GM19463 (cell line): Measurements from ENCODE around the gene MCOLN2.
"Not testable (repeated sequence)": the region's sequence is repeated elsewhere in the genome, so short reads cannot be mapped to it uniquely, and the experiment has no call there.

Source experiments
- ATAC-seq: cut with Tn5 transposase; IDR thresholded peaks from one replicate; pipeline ENCODE4 v1.9.1; 2021; ENCODE audit warnings: mild to moderate bottlenecking, moderate library complexity; ENCODE audit not compliant: unreplicated experiment

Gene MCOLN2

DNA sequence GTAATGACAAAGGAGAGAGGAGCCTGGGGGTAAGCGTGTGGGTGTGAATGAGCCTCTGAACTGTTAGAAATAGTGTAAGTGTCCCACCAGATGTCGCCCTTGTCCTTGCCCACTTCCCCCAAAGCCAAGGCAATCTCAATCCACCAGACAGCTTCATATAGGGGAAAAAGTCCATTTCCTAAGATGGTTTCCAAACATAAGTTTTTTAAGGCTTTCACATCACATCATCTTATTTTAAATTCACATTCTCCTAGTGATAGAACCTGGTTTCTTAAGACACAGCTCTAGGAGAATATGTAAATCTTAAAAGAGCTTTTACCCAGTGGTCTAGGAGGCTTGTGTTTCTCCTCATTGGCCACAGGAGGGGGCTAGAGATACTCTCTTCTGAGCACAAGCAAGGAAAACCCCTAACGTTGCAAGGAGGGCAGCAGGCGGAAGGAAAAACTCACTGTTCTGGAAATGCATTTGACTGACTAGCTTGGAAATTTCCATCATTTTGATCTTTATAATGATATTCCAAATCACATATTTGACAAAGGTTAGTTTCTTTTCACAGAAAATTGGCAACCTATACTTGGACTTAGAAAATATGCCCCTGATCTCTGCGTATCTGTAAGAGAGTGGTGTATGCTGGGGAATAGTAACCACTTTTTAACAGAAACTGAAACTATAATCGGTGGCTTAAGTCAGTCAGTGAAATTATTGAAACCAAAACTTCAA is 52.0 kb downstream of the MCOLN2 start:
- ATAC-seq, result peak; percentile 74

DNA sequence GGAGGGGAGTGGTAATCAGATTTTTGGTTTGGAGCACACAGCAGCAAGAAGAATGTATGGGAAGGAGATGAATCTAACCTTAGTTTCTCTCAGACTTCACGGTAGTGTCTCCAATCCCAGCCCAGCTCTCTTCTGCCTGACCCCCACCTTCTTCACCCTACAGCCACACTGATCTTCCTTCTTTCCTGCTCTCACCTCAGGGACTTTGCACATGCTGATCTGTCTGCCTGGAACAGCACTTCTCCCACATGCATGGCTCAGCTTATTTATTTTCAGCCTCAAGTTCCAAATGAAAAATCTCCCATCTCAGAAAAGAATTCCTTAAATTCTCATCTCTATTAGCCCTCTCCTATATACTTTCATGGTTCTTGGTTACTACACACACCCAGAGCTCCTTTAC is 55.1 kb downstream of the MCOLN2 start:
- ATAC-seq, result no peak

DNA sequence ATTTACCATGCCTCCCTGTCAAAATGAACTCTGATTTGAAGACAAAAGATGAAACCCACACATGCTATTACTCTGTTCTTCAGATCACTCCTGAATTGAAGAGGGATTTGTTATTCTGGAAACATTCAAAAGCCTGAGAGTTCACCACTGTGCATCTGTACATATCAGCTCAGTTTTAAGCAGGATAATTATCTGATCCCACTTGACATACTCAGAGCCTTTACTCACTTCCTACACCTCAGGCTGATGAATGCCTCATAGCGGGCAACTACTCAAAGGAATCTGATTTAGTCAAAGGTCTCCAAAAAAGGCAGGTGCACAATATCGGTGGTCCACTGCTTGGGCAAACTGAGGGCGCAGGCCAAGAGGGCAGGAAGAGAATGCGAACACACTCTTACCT is 56.4 kb downstream of the MCOLN2 start:
- ATAC-seq, result no peak

DNA sequence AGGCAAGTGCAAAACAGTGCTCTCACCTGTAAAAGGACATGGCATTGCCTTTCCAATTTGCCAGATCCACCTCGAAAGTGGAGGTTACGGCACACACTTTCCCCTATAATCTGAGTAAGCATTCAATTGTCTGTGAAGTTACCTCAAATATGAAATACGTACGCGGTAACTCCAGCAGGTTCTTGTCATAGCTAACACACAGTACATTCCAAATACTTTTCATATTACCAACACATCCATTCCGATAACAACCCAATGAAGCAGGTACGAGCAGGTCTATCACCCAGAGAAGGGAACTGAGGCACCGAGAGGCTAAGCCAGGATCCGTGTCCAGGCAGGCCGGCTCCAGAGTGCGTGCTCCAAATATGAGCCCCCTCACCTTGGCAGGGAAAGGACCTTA is 57.2 kb downstream of the MCOLN2 start:
- no peak for ATAC-seq

DNA sequence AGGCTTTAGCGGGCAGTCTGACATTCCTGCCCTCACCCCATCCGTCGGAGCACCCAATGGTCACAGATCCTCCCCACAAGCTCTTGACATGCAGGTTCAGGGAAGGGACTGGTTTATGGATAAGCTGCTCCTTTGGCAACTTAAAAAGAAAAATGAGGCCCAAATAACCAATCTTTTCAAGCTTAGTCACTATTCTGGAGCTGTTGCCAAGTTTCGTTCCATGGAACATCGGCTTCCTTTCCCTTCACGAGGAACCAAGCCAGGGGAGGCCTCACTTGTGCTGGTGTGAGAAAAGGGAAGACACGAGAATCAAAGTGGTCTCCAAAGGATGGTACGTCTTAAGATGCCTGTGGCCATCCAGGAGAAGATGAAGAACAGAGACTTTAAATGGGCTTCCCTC is 57.8 kb downstream of the MCOLN2 start:
- ATAC-seq, result no peak

DNA sequence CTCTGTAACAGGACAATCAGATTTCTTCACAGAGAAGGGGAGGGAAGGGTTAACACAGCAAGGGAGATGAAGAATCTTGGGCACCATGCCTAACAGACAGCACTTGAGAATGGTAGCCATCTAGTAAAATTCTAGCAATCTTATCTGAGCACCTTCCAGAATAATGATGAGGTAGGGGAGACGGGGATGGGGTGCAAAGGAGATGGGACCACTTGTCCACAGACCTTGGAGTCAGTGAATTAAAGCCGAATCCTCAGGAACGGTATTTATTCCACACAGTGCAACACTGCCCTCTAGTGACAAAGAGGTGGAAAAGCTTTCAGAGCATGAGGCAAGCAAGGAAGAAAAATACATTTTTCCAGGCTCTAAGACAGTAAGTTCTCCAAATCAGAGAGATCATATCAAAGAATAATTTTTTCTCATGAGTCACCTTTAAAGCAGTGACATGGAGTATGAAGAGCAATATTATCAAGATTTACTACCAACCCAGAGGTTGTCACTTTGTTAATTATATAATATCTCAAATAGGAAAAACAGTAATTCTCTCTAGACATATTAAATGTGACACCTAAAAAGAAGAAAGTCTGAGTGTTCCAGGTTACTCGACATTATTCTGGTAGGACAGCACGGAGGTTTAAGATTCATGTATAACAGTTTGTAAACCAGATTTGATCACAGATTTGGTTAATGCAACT is 60.6 kb downstream of the MCOLN2 start:
- no peak for ATAC-seq

DNA sequence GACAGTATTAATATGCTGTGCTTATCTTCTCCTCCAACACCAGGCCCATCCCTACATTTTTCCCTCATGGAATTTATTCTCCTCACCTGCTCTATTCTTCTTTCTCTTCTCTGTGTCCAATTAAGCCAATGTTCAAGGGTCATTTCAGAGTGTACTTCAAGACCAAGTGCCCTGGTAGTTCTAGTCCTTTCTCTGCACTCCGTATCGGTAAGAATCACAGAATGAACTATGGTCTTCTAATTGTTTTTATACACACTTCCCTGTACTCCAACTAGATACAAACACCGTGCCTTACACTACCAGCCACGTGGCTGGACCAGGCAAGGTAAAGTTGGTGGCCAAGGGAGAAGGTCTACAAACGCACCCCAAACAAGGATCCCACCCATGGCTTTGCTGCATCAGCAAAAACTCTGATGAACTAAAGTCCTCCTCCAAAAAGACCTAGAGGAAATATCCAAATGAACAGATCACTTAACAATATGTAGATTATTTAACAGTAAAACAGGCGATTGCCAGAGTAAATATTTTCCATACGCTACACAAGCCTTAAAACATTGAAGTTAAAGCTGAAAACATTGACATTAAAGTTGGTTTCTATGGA is 63.8 kb downstream of the MCOLN2 start:
- ATAC-seq, result no peak

DNA sequence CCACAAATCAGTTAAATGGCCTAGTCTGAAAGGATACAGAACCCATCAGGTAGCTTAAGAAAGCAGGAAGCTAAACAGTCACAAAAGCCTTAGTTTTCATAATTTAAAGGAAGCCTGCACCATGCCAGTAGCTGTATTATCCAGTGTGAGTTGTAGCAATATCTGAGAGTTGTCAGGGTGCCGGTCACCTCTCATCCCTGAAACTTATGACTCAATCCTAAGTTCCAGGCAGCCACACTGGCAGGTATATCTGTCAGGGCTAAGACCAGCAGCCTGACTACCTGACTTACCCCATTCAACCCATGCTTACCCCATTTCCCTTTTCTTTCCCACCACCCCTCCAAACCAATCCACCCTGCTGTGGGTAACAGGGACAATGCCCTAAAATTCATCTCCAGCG is 66.1 kb downstream of the MCOLN2 start:
- ATAC-seq, result no peak

DNA sequence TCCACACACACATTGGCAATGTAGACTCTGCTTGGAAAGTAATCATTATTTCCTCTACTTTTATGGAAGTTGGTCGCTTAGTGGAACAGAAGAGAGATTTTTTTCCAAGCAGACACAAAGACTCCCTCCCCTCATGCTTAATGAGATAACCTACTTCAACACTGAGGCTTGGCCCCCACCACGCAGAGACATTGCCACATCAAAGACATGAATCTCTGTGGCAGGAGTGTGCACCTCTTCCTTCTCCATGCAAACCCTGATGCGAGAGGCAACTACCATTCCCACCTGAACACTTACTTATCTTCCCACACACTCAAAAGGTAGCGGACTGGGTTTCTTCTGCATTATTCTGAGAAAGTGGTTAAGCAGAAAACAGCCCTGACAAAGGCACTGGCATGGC is 66.6 kb downstream of the MCOLN2 start:
- ATAC-seq, result no peak

DNA sequence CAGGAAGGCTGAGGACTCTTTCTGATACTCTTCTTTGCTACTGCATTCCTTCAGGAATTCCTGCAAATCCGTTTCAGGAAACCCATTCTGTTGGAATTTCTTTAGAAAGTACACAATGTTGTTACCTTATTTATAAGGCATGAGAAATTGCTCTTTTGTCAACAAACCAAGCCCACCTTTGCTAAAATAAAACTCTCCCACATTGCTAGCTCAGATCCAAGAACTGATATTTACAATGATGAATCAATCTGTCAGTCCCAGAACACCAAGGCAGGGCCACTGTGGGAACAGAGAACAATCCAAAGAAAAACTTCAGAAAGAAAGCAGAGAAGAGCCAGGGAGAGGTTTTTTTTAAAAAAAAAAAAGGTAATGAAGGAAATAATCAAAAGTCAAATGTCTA is 67.3 kb downstream of the MCOLN2 start:
- no peak for ATAC-seq

DNA sequence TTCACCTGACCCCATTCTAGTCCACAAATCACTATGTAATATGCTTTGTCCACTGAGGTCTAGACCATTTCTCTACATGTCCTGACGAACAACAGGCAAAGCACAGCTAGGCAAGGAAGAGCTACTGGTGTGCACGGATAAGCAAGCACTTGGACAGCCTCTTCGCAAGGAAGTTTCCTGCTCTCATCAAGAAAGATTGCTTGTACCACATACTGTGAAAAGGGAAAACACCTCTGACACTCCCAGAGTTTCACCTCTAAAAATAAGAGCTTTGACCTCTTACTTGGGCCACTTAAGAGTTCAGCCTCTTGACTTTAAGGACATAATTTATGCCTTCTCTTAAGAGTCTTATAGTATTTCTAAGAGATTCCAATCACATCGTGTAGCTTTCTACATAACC is 67.9 kb downstream of the MCOLN2 start:
- ATAC-seq, result no peak

DNA sequence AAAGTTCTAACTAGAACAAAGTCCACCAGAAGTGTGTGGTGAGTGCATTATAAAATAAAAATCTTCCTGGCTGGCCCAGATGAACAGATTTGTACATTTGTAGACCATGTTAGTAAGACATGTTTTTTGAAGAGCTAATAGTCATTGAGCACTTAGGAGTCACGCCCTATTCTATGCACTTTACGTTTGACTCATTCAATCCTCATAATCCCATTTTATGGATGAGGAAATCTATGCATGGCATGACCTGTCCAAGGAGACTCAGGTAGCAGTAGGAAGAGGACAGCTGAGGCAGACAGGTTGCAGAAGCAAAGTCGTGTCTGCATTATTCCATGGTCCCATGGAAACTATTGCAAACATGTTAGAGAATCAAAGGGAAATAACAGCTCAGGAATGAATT is 73.6 kb downstream of the MCOLN2 start:
- no peak for ATAC-seq

DNA sequence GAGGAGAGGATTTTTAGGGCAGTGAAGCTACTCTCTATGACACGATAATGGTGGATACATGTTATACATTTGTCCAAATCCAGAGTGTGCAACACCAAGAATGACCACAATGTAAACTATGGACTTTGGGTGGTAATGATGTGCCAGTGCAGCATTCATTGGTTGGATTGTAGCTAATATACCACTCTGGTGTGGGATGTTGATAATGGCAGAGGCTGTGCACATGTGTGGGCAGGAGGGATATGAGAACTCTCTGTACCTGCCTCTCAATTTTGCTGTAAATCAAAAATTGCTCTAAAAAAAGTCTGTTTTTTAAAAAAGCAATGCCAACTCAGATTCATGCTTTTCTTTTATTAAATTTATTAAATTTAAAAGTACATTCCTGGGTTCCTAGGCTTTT is 76.8 kb downstream of the MCOLN2 start:
- no peak for ATAC-seq

DNA sequence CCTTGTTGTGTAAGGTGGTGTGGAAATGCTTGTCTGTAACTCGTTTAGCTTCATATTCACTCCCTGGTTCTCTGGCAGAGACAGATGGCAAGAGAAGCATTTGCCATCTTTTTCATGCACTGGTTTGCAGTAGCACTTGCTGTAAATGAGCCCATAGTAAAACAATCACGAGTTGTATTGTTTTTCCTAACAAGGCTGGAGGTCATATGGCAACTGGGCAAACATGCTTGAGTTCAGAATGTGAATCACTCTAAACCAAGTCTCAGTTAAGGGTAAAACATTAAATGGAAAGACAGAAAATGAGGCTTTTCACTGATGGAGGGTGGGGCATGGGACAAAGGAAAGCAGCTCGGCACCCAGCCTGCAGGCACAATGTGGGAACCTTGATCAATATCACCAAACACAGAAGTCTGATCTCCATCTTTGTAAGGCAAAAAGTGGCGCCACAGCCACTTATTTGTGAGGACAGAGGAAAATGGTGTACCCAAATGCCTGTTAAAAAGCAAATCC is 77.4 kb downstream of the MCOLN2 start:
- ATAC-seq, result no peak

DNA sequence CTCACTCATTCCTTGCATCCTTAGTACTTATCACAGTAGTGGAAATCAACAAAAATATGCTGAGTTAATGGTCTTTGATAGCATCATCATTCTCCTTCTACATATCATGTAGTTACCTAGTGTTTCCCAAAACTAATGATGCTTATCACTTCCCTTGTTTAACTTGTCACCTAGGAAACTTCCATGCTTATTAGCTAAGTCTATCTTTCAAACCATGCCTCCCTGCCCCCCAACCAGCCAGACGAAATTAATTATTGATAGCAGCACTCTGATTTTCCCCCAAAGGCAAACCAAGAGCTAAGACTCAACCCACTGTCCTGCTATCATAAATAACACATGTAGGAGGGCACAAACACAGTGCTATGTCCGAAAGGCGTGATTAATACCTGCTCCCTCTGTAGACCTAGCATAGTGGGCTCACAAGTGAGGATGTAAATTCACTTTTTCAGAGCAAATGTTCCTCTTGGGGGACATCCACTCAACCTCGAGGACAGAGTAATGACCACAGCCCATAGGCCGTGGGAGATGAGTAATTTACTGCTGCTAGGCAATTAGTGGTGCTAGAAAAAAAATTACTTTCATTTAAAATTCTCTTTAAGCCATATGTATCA is 78.1 kb downstream of the MCOLN2 start:
- ATAC-seq, result no peak

DNA sequence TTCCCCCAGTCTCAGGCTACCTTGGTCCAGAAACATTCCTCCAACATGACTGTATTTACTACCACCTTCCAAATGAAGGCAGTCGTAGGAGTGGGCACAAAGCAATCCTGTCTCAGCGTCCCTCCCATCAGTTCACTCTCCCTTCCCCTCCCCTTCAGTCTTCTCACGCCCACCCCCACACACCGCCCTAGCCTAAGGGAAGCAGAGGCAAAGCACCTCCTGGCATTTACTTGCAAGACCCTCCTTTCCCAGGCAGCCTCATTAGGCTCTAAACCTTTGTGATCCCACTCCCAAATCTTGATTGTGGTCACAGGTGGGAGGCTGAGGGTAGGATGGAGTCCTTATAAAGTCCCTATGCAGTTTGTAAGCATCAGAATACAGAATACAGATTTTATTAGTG is 80.0 kb downstream of the MCOLN2 start:
- ATAC-seq, result no peak

DNA sequence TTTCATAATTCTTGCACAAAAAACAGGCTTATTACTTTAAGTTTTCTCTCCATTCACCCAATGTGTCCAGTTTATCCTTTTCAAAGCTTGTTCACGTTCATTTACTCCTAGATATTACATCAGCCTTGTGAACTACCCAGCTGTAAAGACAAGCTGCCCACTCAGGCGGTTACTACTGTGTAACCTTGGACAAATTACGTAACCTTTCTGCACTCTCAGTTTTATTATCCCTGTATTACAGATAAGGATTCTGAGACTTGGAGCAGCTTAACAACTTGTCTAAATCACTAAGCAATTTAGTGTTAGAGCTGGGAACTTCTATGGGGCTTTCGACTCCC is 83.4 kb downstream of the MCOLN2 start:
- no peak for ATAC-seq

DNA sequence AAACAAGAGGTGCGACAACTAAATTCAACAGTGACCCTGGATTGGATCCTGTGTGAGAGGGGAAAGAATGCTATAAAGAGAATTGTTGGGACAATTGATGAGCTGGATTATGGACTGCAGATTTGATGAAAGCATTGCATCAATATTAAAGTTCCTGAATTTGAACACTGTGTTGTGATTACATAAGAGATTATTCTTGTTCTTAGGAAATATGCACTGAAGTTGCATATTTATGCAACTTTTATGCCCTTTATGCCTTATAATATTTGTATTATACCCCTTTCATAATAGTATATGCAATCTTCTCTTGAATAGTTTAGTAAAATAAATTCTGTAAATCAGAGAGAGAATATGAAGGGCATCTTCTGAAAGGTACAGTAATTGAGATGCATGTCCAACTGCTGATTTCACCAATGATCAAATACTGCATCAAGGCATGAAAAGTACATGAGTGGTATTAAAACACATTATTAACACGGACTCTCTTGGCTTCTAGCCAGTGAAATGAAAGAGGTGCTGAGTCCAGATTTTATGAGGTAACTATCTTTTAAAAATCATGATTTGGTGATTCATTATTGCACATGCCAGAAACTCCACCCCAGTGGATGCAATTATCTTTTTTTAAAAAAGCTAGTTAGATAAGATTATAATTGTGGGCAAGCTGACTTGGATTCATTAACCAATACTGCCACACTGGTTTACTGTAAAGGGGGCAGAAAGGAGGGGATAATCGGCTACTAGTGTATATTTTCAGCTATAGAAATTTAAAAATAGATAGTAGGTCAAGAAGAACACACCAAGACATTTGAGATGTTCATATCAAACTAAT is 84.0 kb downstream of the MCOLN2 start:
- no peak for ATAC-seq

DNA sequence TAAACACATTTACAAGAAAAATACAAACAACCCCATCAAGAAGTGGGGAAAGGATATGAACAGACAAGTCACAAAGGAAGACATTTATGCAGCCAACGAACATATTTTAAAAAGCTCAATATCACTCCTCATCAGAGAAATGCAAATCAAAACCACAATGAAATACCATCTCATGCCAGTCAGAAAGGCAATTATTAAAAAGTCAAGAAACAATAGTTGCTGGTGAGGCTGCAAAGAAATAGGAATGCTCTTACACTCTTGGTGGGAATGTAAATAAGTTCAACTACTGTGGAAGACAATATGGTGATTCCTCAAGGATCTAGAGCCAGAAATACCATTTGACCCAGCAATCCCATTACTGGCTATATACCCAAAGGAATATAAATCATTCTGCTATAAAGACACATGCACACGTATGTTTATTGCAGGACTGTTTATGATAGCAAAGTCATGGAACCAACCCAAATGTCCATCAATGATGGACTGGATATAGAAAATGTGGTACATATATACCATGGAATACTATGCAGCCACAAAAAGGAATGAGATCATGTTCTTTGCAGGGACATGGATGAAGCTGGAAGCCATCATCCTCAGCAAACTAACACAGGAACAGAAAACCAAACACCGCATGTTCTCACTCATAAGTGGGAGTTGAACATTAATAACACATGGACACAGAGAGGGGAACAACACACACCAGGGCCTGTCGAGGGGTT is 88.0 kb downstream of the MCOLN2 start:
- not testable (repeated sequence) for ATAC-seq

DNA sequence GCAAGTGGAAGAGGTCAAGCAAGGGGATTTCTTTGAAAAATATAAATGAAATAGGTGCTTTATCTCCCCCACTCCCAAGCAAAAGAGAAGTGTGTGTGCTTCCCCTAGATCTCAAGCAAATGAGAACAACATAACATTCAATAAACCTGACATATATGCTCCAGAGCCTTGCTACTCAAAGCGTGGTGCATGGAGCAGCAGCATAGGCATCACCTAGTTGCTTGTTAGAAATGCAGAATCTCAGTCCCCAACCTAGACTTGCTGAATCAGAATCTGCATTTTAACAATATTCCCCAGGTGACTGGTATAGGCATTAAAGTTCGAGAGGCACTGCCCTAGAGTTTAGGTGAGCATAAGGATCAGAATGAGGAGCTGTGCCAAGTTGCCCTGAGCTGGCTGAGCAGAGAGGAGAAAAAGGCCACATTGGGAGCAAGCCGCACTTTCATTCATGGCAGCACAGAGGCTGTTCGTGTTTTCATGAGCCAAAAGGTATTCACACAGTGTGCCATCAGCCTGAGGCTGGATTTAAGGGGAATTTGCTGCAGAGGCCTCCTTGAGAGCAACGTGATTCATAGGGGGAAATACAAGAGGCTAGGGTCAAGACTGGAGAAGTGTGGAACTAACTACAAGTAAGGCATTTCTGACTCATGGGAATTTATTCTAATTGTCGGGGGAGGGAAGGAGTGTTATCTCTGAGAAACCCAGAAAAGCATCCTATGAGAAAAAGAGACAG is 89.7 kb downstream of the MCOLN2 start:
- no peak for ATAC-seq
